ENCODE results near the gene CGNL1. TPM values are rescaled to one million over a fixed set of nuclear protein-coding genes. Genes with fewer than 3 reads are reported as not detected.

CGNL1 gene
- total RNA-seq, 1 experiment from 2014 or later = 0.31 TPM

DNA sequence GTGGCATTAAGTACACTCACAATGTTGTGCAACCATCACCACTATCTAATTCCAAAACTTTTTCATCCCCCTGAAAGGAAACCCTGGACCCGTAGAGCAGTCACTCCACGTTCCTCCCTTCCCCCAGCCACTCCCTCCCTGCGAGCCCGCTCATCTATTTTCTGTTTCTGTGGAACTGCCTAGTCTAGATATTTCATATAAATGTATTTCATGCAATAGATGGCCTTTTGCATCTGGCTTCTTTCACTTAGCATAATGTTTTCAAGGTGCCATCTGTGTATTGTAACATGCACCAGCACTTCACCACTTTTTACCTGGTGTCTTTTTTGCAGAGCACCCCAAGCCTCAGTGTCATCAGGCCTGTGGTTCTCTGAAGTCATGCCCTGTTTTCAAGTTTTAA, 10.7 kb downstream of the CGNL1 start:
- ChIA-PET POLR2A (ENCODE audit: unreplicated experiment) (no interaction called here), CTCF (no interaction called here)
- H3F3A ChIP-seq (ENCODE audit: insufficient read depth, low read depth) = no peaks in the 10 kb centered on the region
- no peak for DNase-seq
- no peak for TF ChIP-seq CTCF (conservative IDR thresholded peaks at IDR 0.05)
- TF ChIP-seq EZH2 (IDR thresholded peaks at IDR 0.05; ENCODE audit: low read depth) = no peak
- no peaks in the 10 kb centered on the region for H3K79me2 ChIP-seq (ENCODE audit: low read depth)
- H3K4me2 ChIP-seq = no peak overlapping the region
- no peaks in the 10 kb centered on the region for H4K20me1 ChIP-seq (ENCODE audit: insufficient read depth)
- H3K4me3 ChIP-seq = no peak overlapping the region
- no TSS peak for BruUV-seq (replicated peaks)
- H3K9me2 ChIP-seq (ENCODE audit: insufficient read depth) = no peaks in the 10 kb centered on the region
- H3K36me3 ChIP-seq (ENCODE audit: low read depth) = no peaks in the 10 kb centered on the region
- no peak overlapping the region for H3K27ac ChIP-seq
- no peak overlapping the region for H2AFZ ChIP-seq
- H3K27me3 ChIP-seq (ENCODE audit: insufficient read depth, low read depth) = no peaks in the 10 kb centered on the region
- intact Hi-C loops (cut with micrococcal nuclease; ENCODE audit: unreplicated experiment) = no loop called here
- H3K4me1 ChIP-seq (replicated peaks; ENCODE audit: insufficient read depth) = no peaks in the 10 kb centered on the region
- H3K9me3 ChIP-seq (ENCODE audit: insufficient read depth, low read depth) = no peaks in the 10 kb centered on the region

DNA sequence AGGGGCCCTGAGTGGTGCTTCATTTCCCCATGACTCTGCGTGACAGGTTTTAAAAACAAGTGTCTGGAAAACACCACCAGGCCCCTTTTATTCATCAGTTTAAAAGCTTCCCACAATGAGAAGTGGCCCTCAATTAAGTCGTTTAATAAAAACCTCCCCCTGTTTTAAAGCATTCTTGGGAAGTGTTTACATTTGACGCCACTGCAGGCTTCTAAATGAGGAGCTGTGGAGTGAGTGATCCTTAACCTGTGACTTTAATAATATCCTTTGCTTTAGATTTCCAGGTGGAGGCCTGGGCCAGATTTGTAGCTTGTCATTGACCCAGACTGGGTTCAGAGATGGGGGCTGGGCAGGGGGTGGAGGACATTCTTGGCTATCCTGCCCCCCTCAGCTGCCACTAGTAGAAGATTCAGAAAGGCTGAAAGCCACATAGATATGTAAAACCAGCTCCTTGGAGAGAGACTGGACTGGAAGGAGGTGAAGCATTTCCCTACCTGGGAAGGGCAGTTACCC, 11.3 kb downstream of the CGNL1 start:
- ChIA-PET CTCF (no interaction called here), POLR2A (ENCODE audit: unreplicated experiment) (no interaction called here)
- no peaks in the 10 kb centered on the region for H3K9me2 ChIP-seq (ENCODE audit: insufficient read depth)
- H3K4me2 ChIP-seq = no peak overlapping the region
- H3K27me3 ChIP-seq (ENCODE audit: insufficient read depth, low read depth) = no peaks in the 10 kb centered on the region
- BruUV-seq (replicated peaks) = no TSS peak
- no peak overlapping the region for H2AFZ ChIP-seq
- H3K27ac ChIP-seq = no peak overlapping the region
- H3K9me3 ChIP-seq (ENCODE audit: insufficient read depth, low read depth) = no peaks in the 10 kb centered on the region
- no peaks in the 10 kb centered on the region for H3K36me3 ChIP-seq (ENCODE audit: low read depth)
- H3F3A ChIP-seq (ENCODE audit: insufficient read depth, low read depth) = no peaks in the 10 kb centered on the region
- intact Hi-C loops (cut with micrococcal nuclease; ENCODE audit: unreplicated experiment) = no loop called here
- TF ChIP-seq CTCF (conservative IDR thresholded peaks at IDR 0.05) (no peak), EZH2 (IDR thresholded peaks at IDR 0.05; ENCODE audit: low read depth) (no peak)
- DNase-seq = no peak
- no peaks in the 10 kb centered on the region for H4K20me1 ChIP-seq (ENCODE audit: insufficient read depth)
- no peaks in the 10 kb centered on the region for H3K4me1 ChIP-seq (replicated peaks; ENCODE audit: insufficient read depth)
- no peak overlapping the region for H3K4me3 ChIP-seq
- H3K79me2 ChIP-seq (ENCODE audit: low read depth) = no peaks in the 10 kb centered on the region

- no peaks in the 10 kb centered on the region for H4K20me1 ChIP-seq (ENCODE audit: insufficient read depth)
- TF ChIP-seq CTCF (conservative IDR thresholded peaks at IDR 0.05) (no peak), EZH2 (IDR thresholded peaks at IDR 0.05; ENCODE audit: low read depth) (no peak)
- H2AFZ ChIP-seq = no peak overlapping the region
- H3K9me3 ChIP-seq (ENCODE audit: insufficient read depth, low read depth) = no peaks in the 10 kb centered on the region
- ChIA-PET CTCF (no interaction called here), POLR2A (ENCODE audit: unreplicated experiment) (no interaction called here)
- H3K79me2 ChIP-seq (ENCODE audit: low read depth) = no peaks in the 10 kb centered on the region
- no peaks in the 10 kb centered on the region for H3K36me3 ChIP-seq (ENCODE audit: low read depth)
- H3K27me3 ChIP-seq (ENCODE audit: insufficient read depth, low read depth) = no peaks in the 10 kb centered on the region
- H3F3A ChIP-seq (ENCODE audit: insufficient read depth, low read depth) = no peaks in the 10 kb centered on the region
- no TSS peak for BruUV-seq (replicated peaks)
- no peak overlapping the region for H3K4me3 ChIP-seq
- no peak overlapping the region for H3K4me2 ChIP-seq
- no peak overlapping the region for H3K27ac ChIP-seq
- intact Hi-C loops (cut with micrococcal nuclease; ENCODE audit: unreplicated experiment) = no loop called here
- H3K9me2 ChIP-seq (ENCODE audit: insufficient read depth) = no peaks in the 10 kb centered on the region
- no peak for DNase-seq
- no peaks in the 10 kb centered on the region for H3K4me1 ChIP-seq (replicated peaks; ENCODE audit: insufficient read depth)
Observed at GRCh38 chr15:57388464-57388863, 12.2 kb downstream of the CGNL1 start.
